Activated CD4-positive, CD25-positive, alpha-beta regulatory T cell treated with anti-CD3 and anti-CD28 coated beads, Interleukin-2, amount 50 U/mL, for 72 hours (primary cell): ENCODE results near the gene MRC2.

Source experiments
- DNase-seq: peaks from one replicate; pipeline ENCODE4 v3.0.0; 2021

Gene MRC2

GRCh38 chr17:62724398-62725146, 97.1 kb downstream of the MRC2 start:
- peak; percentile 65 for DNase-seq

DNA sequence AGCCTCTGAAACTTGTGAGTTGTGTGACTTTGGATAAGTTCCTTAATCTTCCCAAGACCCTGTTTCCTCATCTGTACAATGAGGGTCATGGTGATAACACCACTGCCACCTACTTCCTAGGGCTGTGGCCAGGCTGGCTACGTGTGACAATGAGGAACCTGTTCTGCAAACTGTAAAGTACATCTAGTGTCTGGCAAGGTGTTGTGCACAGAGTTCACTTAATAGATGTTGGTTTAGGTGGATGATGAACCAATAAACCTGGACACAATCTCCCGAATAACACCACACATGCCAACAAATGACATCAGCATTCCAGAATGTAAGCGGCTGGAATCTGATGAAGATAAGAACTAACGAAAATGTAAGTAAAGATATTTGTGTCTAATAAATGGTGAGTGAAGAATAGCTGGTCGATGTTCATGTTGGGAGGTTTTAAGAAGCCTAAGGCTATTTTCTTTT, 98.3 kb downstream of the MRC2 start:
- DNase-seq, result no peak

- DNase-seq, result no peak
Measured at GRCh38 chr17:62727916-62728672, 100.6 kb downstream of the MRC2 start.

DNA sequence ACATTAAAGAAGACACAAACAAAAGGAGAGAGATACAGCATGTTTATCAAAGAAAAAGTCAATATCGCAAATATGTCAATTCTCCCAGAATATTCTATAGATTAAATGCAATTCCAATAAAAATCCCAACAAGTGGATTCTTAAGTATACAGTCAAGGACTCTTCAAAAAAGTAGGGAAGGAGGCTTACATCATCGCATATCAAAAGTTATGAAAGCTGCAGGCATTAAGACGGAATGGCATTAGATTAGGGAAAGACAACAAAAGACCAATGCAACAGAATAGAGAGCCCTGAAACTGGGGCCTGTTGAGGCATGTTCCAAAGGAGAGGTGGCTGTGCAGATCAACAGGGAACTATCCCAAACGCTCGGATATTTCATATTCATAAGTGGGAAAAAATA, 104.7 kb downstream of the MRC2 start:
- no peak for DNase-seq

DNA sequence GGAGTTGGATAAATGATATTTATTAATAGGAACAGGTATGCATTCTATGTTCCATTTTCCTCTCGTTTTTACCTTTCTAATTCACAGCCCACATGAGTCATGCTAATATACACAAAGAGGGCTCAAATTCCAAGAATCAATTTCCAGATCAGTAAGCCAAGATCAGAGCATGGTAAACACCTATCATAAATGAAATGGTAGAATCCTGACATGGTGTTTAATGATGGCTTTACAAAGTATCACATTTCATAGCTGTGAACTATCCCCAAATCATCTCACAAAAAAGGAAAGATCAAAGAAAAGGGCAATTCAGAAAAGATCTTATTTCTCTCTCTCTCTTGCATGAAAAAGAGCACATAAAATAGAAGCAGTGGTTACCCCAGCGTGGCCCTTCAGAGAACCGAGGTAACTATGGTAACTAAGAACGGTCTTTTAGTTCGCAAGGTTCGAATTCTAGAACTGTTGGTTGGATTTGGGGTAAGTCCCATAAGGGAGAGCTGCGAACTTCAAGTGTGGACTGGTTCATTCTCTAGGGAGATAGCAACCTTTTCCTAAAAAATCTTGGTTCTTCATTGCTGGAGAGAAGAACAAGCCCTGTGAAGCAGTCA, 107.7 kb downstream of the MRC2 start:
- DNase-seq, result no peak

- no peak for DNase-seq
Measured at GRCh38 chr17:62737513-62737912, 110.0 kb downstream of the MRC2 start.

DNA sequence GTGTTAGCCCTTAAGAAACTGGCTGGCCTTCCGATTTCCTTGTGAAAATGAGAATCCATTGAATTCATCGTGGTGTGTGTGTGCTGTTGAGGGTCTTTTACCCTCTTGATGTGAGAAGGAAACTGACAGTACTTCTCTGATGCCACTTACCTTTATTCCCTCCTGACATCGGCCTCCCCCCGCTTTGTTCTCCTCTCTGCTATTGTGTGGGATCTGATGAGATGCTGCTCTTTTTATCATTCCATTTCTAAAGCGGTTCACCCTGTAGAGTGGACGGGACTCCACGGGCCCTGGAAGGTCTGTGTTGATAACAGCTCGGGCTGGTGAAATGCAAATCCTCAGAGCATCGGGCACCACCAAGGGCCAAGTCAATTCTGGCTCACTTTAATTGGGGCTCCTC, 110.8 kb downstream of the MRC2 start:
- DNase-seq, result no peak

DNA sequence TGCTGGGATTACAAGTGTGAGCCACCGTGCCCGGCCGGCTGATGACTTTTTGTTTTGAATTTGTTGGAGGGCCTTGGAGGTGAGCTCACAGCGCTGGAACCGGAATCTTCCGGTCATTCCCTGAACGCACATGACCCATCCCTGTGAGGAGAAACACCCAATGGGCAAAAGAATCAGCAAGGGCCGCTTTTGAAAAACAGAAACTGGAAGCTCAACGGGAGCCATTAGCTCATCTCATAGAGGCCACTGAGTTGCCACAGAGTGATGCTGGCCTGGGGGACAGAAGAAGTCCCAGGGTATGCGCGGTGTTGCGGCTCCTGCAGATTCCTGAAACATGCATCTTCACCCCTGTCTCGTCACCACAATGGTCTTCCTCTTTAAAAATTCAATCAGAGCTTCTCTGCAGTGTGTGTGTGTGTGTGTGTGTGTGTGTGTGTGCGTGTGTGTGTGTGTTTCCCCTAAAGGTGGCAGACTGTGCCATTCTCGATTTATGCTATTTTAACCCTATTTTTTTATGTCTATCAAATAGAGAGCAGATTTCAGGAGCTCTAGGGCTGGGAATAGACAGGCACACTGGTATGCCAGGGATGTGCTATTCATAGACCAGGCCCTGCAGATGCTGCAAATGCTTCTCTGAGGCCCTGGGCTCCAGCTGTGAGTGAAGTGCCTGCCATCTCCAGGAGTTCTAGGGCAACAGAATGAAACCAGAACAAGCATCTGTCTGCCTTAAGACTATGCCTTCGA, 112.3 kb downstream of the MRC2 start:
- no peak for DNase-seq

- DNase-seq, result no peak
Measured at GRCh38 chr17:62741290-62741689, 113.8 kb downstream of the MRC2 start.
